ENCODE data around the gene BPI.
"Not testable (repeated sequence)": the region's sequence is repeated elsewhere in the genome, so short reads cannot be mapped to it uniquely, and the experiment has no call there.

BPI gene

GRCh38 chr20:38373231-38373867, 69.4 kb downstream of the BPI start:
- H3K4me3 ChIP-seq (replicated peaks; ENCODE audit: low read depth, low read length), result no peak overlapping the region
- peak; percentile 17 for DNase-seq (ENCODE audit: low read depth)

GRCh38 chr20:38373898-38374297, 69.9 kb downstream of the BPI start:
- H3K4me3 ChIP-seq (replicated peaks; ENCODE audit: low read depth, low read length), result no peak overlapping the region
- no peak for DNase-seq (ENCODE audit: low read depth)
- TF ChIP-seq CTCF (IDR thresholded peaks at IDR 0.05; ENCODE audit: low read length, missing control alignments), result no peak

More at GRCh38 chr20:38373231-38373867, 69.4 kb downstream of the BPI start:
- no peak for TF ChIP-seq CTCF (IDR thresholded peaks at IDR 0.05; ENCODE audit: low read length, missing control alignments)

GRCh38 chr20:38377039-38377685, 73.2 kb downstream of the BPI start:
- TF ChIP-seq CTCF (IDR thresholded peaks at IDR 0.05; ENCODE audit: low read length, missing control alignments), result no peak
- DNase-seq (ENCODE audit: low read depth), result no peak
- H3K4me3 ChIP-seq (replicated peaks; ENCODE audit: low read depth, low read length), result no peak overlapping the region

GRCh38 chr20:38377838-38378237, 73.9 kb downstream of the BPI start:
- not testable (repeated sequence) for H3K4me3 ChIP-seq (replicated peaks; ENCODE audit: low read depth, low read length); DNase-seq (ENCODE audit: low read depth)

- DNase-seq (ENCODE audit: low read depth), result no peak
- TF ChIP-seq CTCF (IDR thresholded peaks at IDR 0.05; ENCODE audit: low read length, missing control alignments), result no peak
- no peak overlapping the region for H3K4me3 ChIP-seq (replicated peaks; ENCODE audit: low read depth, low read length)
Observed at GRCh38 chr20:38383147-38383546, 79.2 kb downstream of the BPI start.

- no peak for DNase-seq (ENCODE audit: low read depth)
- no peak for TF ChIP-seq CTCF (IDR thresholded peaks at IDR 0.05; ENCODE audit: low read length, missing control alignments)
- no peak overlapping the region for H3K4me3 ChIP-seq (replicated peaks; ENCODE audit: low read depth, low read length)
Observed at GRCh38 chr20:38386004-38386403, 82.0 kb downstream of the BPI start.

GRCh38 chr20:38386851-38387250, 82.9 kb downstream of the BPI start:
- no peak for DNase-seq (ENCODE audit: low read depth)
- H3K4me3 ChIP-seq (replicated peaks; ENCODE audit: low read depth, low read length), result no peak overlapping the region
- TF ChIP-seq CTCF (IDR thresholded peaks at IDR 0.05; ENCODE audit: low read length, missing control alignments), result no peak
